DOHH2 (cell line): ENCODE data around the gene ANKRD42.

ENCODE experiments used
- H3F3A ChIP-seq: fragments of 200-600 bp; sonication (generic), shearing (Covaris generic); 2 replicates; pipeline ENCODE4 v1.6.0; 2016; ENCODE audit warnings: antibody characterized with exemption, mild to moderate bottlenecking; ENCODE audit not compliant: control insufficient read depth, insufficient read depth
- H3K27ac ChIP-seq: fragments of 200-600 bp; sonication (generic); 2 replicates; pipeline ENCODE4 v1.5.1; 2014; ENCODE audit warnings: low read depth, mild to moderate bottlenecking, low read length, moderate library complexity
- H3K27me3 ChIP-seq: fragments of 200-600 bp; sonication (generic); 2 replicates; pipeline ENCODE4 v1.6.1; 2014; ENCODE audit warnings: mild to moderate bottlenecking, low read length, mixed read lengths; ENCODE audit not compliant: control insufficient read depth
- H3K36me3 ChIP-seq: fragments of 200-600 bp; sonication (generic); 2 replicates; pipeline ENCODE4 v1.6.1; 2014; ENCODE audit warnings: mild to moderate bottlenecking, low read length, moderate library complexity, mixed read lengths; ENCODE audit not compliant: control insufficient read depth
- H3K4me1 ChIP-seq: fragments of 200-600 bp; sonication (generic); 2 replicates; pipeline ENCODE4 v1.6.1; 2014; ENCODE audit warnings: mild to moderate bottlenecking, low read length, mixed read lengths; ENCODE audit not compliant: control insufficient read depth
- H3K4me2 ChIP-seq: fragments of 200-600 bp; sonication (generic); 2 replicates; pipeline ENCODE4 v1.6.0; 2014; ENCODE audit warnings: mild to moderate bottlenecking, low read length, moderate library complexity
- H3K4me3 ChIP-seq: fragments of 200-600 bp; sonication (generic); 2 replicates; pipeline ENCODE4 v1.5.1; 2014; ENCODE audit warnings: mild to moderate bottlenecking, low read length, mixed read lengths
- H3K79me2 ChIP-seq: fragments of 200-600 bp; sonication (generic); 2 replicates; pipeline ENCODE4 v1.6.1; 2014; ENCODE audit warnings: mild to moderate bottlenecking, low read length, mixed read lengths; ENCODE audit not compliant: control insufficient read depth
- H3K9me2 ChIP-seq: fragments of 200-600 bp; sonication (generic); replicated peaks from 2 replicates; pipeline ENCODE4 v1.6.1; 2014; ENCODE audit warnings: mild to moderate bottlenecking, low read length, mixed read lengths; ENCODE audit not compliant: control insufficient read depth
- H3K9me3 ChIP-seq: fragments of 200-600 bp; sonication (generic); 2 replicates; pipeline ENCODE4 v1.6.1; 2014; ENCODE audit warnings: antibody characterized with exemption, low read length, mixed read lengths; ENCODE audit not compliant: control insufficient read depth, insufficient read depth
- H4K20me1 ChIP-seq: fragments of 200-600 bp; sonication (generic); 2 replicates; pipeline ENCODE4 v1.6.0; 2014; ENCODE audit warnings: low read depth, mild to moderate bottlenecking, antibody characterized with exemption, low read length, moderate library complexity; ENCODE audit not compliant: control insufficient read depth, insufficient read depth
- EZH2phosphoT487 ChIP-seq: fragments of 200-600 bp; sonication (generic); IDR thresholded peaks from 2 replicates; pipeline ENCODE4 v1.6.1; 2017; ENCODE audit warnings: borderline replicate concordance, mild to moderate bottlenecking, antibody characterized with exemption, low read length, moderate library complexity, mixed read lengths
- TF ChIP-seq, protein P1 (sequence below): fragments of 200-600 bp; sonication (generic); IDR thresholded peaks from one replicate; pipeline ENCODE4 v1.5.1; 2014; ENCODE audit warnings: antibody characterized with exemption, mild to moderate bottlenecking, low read depth, low read length; ENCODE audit not compliant: poor library complexity, severe bottlenecking

ANKRD42 gene

DNA sequence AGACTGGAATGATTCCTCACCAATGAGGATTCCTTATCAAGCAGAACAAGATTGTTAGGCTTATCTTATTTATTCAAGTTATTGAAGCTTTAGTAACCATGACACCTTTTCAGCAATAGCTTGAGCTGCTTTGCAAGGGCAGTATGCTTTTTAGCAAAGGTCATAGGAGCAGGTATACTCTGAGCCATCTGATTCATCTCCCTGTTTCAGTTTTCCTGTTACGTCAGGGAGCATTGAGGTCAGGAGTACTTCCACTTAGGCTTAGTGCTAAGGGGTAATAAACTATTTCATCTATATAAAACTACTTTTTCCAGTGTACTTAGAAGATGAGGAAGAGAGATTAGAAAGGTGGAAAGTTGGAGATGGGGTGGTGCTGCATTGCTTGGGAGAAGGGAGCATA lies 17.7 kb upstream of the ANKRD42 start:
- TF ChIP-seq, protein P1, sequence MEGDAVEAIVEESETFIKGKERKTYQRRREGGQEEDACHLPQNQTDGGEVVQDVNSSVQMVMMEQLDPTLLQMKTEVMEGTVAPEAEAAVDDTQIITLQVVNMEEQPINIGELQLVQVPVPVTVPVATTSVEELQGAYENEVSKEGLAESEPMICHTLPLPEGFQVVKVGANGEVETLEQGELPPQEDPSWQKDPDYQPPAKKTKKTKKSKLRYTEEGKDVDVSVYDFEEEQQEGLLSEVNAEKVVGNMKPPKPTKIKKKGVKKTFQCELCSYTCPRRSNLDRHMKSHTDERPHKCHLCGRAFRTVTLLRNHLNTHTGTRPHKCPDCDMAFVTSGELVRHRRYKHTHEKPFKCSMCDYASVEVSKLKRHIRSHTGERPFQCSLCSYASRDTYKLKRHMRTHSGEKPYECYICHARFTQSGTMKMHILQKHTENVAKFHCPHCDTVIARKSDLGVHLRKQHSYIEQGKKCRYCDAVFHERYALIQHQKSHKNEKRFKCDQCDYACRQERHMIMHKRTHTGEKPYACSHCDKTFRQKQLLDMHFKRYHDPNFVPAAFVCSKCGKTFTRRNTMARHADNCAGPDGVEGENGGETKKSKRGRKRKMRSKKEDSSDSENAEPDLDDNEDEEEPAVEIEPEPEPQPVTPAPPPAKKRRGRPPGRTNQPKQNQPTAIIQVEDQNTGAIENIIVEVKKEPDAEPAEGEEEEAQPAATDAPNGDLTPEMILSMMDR: no peak
- no peak for TF ChIP-seq EZH2phosphoT487

DNA sequence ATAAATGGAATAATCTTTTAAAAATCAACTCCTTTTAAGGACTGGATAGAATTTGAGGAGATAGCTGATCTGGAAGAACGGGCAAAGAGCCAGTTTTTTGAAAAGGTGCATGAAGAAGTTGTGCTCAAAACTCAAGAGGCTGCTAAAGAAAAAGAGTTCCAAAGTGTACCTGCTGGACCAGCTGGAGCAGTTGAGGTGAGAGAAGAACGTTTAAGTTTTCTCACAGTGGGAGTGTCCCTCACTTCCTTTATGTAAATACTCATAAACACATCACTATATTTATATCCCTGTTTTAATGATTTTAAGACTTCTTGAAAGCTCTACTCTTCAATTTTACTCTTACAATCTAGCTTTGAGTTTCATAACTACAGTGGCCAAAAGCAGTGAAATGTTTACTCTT lies 11.7 kb upstream of the ANKRD42 start:
- no peak overlapping the region for H3K4me2 ChIP-seq
- peaks cover 41% of the 10 kb centered on the region for H3K79me2 ChIP-seq

More for the DNA sequence above, 17.7 kb upstream of the ANKRD42 start:
- peaks cover 33% of the 10 kb centered on the region for H3K4me1 ChIP-seq
- no peak overlapping the region for H3K4me2 ChIP-seq
- H3K27me3 ChIP-seq: no peaks in the 10 kb centered on the region
- peaks cover 14% of the 10 kb centered on the region for H3F3A ChIP-seq
- peaks cover 94% of the 10 kb centered on the region for H3K36me3 ChIP-seq
- H3K27ac ChIP-seq: no peak overlapping the region
- no peaks in the 10 kb centered on the region for H3K9me2 ChIP-seq
- no peaks in the 10 kb centered on the region for H3K9me3 ChIP-seq
- H3K4me3 ChIP-seq: no peak overlapping the region
- peaks cover 39% of the 10 kb centered on the region for H4K20me1 ChIP-seq
- H3K79me2 ChIP-seq: peaks cover 91% of the 10 kb centered on the region

DNA sequence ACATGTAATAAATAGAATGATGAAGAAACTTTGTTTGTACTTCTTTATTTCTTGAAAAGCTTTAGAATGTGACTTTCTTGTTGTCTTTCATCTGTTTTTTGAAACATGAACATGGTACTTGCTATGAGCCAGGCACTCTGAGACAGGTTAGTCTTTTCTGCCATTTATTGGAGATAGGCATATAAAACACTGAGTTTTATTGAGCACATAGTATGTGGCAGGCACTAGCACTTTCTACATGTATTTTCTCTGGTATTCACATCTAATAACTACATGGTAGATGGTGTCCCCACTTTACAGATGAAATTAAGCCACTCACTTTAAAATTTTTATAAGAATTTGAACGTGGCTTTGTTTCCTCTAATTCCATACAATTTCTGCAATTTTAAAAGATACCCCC lies 7.7 kb upstream of the ANKRD42 start:
- H3K4me2 ChIP-seq: no peak overlapping the region
- H3K27me3 ChIP-seq: no peaks in the 10 kb centered on the region
- H3K36me3 ChIP-seq: peaks cover 72% of the 10 kb centered on the region
- peaks cover 2% of the 10 kb centered on the region; the same call in 1 of the 2 replicates for H3K4me1 ChIP-seq
- H3F3A ChIP-seq: peaks cover 75% of the 10 kb centered on the region
- H3K79me2 ChIP-seq: peaks cover 10% of the 10 kb centered on the region
- H3K27ac ChIP-seq: no peak overlapping the region
- TF ChIP-seq, protein P1: no peak
- no peak for TF ChIP-seq EZH2phosphoT487
- no peak overlapping the region for H3K4me3 ChIP-seq
- no peaks in the 10 kb centered on the region for H3K9me3 ChIP-seq
- H3K9me2 ChIP-seq: no peaks in the 10 kb centered on the region
- H4K20me1 ChIP-seq: no peaks in the 10 kb centered on the region

More for the DNA sequence above, 11.7 kb upstream of the ANKRD42 start:
- TF ChIP-seq, protein P1: no peak
- TF ChIP-seq EZH2phosphoT487: no peak
- Histone ChIP-seq H3K27me3 (no peaks in the 10 kb centered on the region), H3K9me3 (no peaks in the 10 kb centered on the region), H3K4me3 (no peak overlapping the region), H4K20me1 (0 out of 2 replicates have a peak, but pooled peaks cover 4% of the 10 kb centered on the region), H3K36me3 (peaks cover 94% of the 10 kb centered on the region), H3K27ac (no peak overlapping the region), H3K9me2 (no peaks in the 10 kb centered on the region), H3K4me1 (peaks cover 6% of the 10 kb centered on the region; the same call in 1 of the 2 replicates), H3F3A (peaks cover 62% of the 10 kb centered on the region)

DNA sequence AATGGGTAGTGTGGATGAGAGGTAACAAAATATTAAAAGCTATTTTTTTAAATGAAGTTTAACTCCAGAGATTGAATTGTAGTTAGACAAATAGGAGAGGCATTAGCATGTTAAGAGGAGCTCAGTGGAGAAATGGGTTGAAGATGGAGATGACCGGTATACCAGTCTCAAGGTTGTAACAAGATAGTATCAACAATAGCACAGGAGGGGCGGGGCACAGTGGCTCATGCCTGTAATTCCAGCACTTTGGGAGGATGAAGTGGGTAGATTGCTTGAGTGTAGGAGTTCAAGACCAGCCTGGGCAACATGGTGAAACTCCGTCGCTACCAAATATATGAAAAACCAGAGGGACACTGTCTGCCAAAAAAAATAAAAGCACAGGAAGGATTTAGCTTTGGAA lies 6.0 kb upstream of the ANKRD42 start:
- Histone ChIP-seq H3K27me3 (no peaks in the 10 kb centered on the region), H3K36me3 (peaks cover 73% of the 10 kb centered on the region), H3F3A (peaks cover 62% of the 10 kb centered on the region), H3K4me3 (no peak overlapping the region), H3K4me2 (no peak overlapping the region), H3K79me2 (peaks cover 13% of the 10 kb centered on the region), H3K9me3 (no peaks in the 10 kb centered on the region), H3K4me1 (peaks cover 7% of the 10 kb centered on the region), H4K20me1 (no peaks in the 10 kb centered on the region), H3K9me2 (no peaks in the 10 kb centered on the region), H3K27ac (no peak overlapping the region)
- no peak for TF ChIP-seq EZH2phosphoT487
- TF ChIP-seq, protein P1: no peak
